Kidney tubule cell (primary cell): ENCODE measurements around the gene MED29.
A peak's percentile ranks its signal among the peaks of the same experiment; 100 is the strongest.

Source experiments
- DNase-seq: peaks from one replicate; pipeline ENCODE4 v3.0.0-alpha.2; 2018; ENCODE audit warnings: low spot score

The MED29 gene, protein sequence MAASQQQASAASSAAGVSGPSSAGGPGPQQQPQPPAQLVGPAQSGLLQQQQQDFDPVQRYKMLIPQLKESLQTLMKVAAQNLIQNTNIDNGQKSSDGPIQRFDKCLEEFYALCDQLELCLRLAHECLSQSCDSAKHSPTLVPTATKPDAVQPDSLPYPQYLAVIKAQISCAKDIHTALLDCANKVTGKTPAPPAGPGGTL

DNA sequence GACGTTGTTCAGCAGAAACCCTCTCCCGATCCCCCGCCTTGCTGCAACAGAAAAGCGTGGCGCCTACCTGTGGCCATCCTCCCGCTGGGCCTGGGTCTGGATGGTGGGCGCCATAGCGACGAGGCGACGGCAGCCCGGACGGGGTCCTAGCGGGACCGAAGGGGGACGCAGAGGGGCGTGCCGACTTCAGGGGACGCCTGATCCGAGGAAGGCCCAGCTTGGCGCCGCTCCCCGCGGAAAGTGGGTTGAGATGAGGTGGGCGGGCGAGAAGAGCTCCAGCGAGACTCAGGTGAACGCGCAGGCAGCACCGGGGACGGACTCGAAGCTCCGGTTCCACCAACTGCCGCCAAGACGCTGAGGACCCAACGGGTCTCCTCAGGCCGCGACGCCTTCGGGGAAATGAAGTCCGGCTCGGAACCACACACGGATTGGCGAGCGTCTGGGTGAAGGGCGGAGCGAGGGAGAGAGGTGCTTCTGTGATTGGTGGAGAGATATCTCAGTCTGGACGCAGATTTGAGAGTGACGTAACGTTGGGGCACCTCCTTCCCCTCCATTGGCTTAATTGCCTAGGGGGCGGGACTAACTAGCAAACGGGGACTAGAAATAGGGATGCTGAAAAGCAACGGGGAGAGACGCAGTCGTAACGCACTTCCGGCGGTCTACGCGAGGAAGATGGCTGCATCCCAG is at the start of gene MED29, which contains the start of gene PAF1:
MED29 (plus strand) TSS at position 628 of the 687 bp plus-strand sequence; CDS start at position 673, 45 bp downstream.
PAF1 (minus strand) TSS at position 356 of the 687 bp plus-strand sequence; CDS start at position 114, 242 bp downstream.
- peak; percentile 100 for DNase-seq

GRCh38 chr19:39341719-39342604 is 49.2 kb upstream of the MED29 start, which contains the start of gene SAMD4B:
Gene SAMD4B, plus strand, starts transcription at chr19:39342421. Its CDS starts 14,473 bp downstream, at chr19:39356894.
- DNase-seq = peak; percentile 98

DNA sequence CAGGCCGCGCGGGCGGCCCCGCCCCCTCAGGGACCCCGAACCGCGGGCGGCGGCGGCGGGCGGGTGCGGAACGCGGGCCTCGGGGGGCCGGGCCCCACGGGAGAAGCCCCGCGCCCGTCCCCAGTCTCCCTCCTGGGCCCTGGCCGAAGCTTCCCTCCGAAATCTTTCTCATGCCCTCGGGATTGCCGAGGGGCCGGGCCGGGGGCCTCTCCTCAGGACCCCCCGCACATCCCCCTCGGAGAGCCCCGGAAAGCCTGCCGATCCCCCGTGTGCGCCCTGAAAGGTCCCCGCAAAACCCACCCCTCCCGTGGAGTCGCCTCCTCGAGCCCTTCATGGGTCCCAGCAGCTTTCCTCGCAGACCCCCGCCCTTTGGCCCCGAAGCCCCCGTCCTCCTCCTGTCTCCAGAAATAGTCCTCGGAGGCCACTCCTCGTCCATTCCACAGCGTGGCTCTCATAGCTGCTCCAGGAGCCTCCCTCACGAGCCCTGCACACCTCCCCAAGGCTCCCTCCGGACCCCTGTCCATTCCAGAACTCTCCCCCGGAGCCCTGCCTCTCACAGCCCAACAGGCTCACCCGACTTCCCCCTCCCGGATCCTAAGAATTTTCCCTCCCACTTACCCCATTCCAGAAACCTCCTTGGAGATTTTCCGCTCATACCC is 48.4 kb upstream of the MED29 start:
- DNase-seq = peak; percentile 13

- no peak for DNase-seq
Measured at GRCh38 chr19:39345956-39346355, 45.2 kb upstream of the MED29 start.

GRCh38 chr19:39347332-39348164 is 43.6 kb upstream of the MED29 start:
- DNase-seq = no peak

DNA sequence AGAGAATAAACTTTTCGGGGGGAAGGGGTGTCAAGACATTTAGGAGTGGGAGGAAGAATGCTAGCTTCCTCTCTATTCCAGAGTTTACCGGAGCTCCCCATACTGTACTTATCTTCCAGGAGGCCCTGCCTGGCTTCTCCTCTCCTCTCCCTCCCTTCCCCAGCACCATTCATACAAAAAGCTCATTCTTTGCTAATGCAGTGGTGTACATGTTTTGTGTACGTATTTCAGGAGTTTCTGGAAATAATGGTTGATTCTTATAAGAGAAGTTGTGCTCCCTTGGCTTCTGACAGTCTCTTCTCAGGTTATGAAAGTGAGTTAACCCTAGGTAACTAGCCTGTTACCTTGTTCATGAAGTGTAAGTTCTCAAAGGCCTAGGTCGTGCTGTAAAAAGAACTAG is 41.9 kb upstream of the MED29 start:
- no peak for DNase-seq

DNA sequence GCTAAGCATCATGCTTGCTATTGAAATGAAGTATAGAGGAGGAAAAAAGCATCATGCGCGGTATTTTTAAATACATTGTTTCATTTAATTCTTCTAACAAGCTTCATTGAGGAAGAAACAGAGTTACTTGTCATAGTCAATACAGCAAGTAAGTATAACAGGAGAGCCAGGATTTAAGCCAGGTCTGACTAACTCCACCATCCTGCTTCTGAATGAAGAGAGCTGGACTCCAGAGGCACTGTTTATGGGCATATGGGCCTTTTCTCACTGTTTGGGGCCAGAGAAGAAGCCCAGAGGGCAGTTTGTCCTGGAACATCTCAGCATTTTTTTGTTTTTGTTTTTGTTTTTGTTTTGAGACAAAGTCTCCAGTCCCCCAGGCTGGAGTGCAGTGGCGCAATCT is 41.0 kb upstream of the MED29 start:
- no peak for DNase-seq

- no peak for DNase-seq
Measured at GRCh38 chr19:39351537-39352064, 39.6 kb upstream of the MED29 start.

- DNase-seq = no peak
Measured at GRCh38 chr19:39352381-39353255, 38.6 kb upstream of the MED29 start.

DNA sequence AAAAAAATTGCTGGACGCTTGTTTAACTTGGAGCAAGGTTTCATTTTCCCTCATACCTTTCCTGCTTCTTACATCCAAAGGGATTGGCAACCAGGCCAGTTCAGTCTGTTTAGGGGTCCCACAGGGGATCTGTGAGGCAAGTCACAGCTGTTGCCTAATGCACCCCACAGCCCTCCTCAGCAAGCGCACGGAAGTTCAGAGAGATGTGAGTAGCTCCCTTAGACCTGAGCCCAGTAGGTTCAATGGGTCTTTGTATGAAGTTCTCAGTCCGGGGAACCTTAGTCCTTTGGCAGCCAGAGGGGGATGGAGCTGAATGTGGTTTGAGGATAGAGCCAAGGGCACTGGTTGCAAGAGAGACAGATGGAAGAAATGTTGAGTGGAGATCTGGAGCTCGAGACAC is 35.9 kb upstream of the MED29 start:
- DNase-seq = no peak

DNA sequence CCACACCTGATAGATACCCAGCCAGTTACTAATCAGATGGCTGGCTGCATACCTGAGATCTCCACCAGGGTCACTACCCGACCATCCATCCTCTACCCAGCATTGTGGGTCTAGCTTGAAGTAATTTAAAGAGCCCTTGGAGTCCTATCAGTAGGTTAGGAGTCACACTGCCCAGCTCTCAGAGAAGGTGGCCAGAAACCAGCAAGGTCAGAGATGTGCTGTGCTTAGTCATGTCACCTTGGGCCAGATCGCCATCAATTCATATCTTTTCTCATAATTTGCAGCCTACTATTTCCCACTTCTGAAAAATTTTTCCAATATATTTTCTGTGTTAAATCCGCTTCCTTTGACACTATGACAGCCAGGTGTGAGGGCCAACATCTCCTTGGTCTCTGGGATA is 35.1 kb upstream of the MED29 start:
- DNase-seq = no peak

- no peak for DNase-seq
Measured at GRCh38 chr19:39356647-39357046, 34.5 kb upstream of the MED29 start.

DNA sequence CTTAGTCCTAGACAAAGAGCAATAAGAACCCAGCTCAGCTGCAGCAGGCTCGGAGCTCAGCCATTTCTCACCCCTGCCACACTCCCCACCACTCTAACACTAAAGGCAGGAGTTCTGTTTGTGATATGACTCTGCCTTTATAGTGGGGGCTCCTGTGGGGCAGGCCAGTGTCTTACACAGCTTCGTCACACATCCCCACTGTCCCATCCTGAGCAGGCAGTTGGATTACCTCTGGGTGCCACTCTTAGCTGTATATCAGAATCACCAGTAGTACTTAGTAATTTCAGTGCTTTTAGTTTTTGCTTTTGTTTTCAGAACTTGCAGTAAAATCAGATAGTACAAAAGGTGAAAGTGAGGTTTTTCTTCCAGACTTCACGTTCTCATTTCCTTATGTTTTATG is 32.2 kb upstream of the MED29 start:
- DNase-seq = no peak

- no peak for DNase-seq
Measured at GRCh38 chr19:39360599-39360998, 30.6 kb upstream of the MED29 start.

- DNase-seq = peak; percentile 83
Measured at GRCh38 chr19:39362682-39363657, 28.2 kb upstream of the MED29 start.

DNA sequence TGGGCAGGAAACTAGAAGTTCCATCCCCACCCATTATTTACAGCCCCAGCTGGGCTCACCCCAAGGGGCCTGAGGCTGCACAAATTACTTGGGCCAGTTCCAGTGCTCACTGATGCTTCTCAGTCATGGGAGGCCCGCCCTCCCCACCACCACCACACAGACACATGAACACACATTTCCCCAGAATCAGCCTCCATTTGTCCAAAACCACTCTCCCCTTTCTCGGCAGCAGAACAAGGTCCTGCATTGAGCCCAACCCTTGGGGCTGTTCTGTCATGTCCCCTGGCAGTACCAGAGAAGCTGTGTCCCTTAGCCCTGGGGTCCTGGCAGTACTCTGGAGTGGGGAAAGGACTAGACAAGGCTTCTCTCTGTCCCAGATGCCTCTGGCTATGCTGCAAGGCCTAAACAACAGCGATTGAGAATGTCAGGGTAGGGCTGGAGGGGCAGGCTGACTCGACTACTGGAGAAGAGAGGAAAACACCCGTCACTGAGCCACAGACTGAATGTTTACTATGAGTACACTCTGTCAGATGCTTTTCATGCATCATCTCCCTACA is 27.2 kb upstream of the MED29 start:
- peak; percentile 40 for DNase-seq

GRCh38 chr19:39365531-39365930 is 25.6 kb upstream of the MED29 start:
- DNase-seq = no peak

- DNase-seq = no peak
Measured at GRCh38 chr19:39369200-39369599, 22.0 kb upstream of the MED29 start.
